NCI-H2196 (cell line): ENCODE data around the gene ARID1B.
A peak's percentile ranks its signal among the peaks of the same experiment; 100 is the strongest.

Experiments
- DNase-seq: peaks from one replicate; lab custom pipeline; 2025; ENCODE audit not compliant: unreplicated experiment; lab: John Stamatoyannopoulos, UW

The ARID1B gene

GRCh38 chr6:157013649-157014304, 236.6 kb downstream of the ARID1B start:
- no peak for DNase-seq

- DNase-seq = no peak
Observed at GRCh38 chr6:157014871-157015270, 237.7 kb downstream of the ARID1B start.

- DNase-seq = no peak
Observed at GRCh38 chr6:157017022-157017421, 239.8 kb downstream of the ARID1B start.

GRCh38 chr6:157017861-157018260, 240.7 kb downstream of the ARID1B start:
- no peak for DNase-seq

- DNase-seq = no peak
Observed at GRCh38 chr6:157019115-157019641, 242.0 kb downstream of the ARID1B start.

- DNase-seq = no peak
Observed at GRCh38 chr6:157019733-157020132, 242.6 kb downstream of the ARID1B start.

- DNase-seq = no peak
Observed at GRCh38 chr6:157020398-157020797, 243.2 kb downstream of the ARID1B start.

GRCh38 chr6:157020881-157021343, 243.7 kb downstream of the ARID1B start:
- DNase-seq = no peak

GRCh38 chr6:157021344-157021992, 244.3 kb downstream of the ARID1B start:
- DNase-seq = peak; percentile 66

GRCh38 chr6:157021993-157022740, 245.0 kb downstream of the ARID1B start:
- peak; percentile 60 for DNase-seq

- DNase-seq = no peak
Observed at GRCh38 chr6:157023958-157024357, 246.8 kb downstream of the ARID1B start.

- DNase-seq = no peak
Observed at GRCh38 chr6:157024745-157025144, 247.6 kb downstream of the ARID1B start.

GRCh38 chr6:157025437-157025836, 248.3 kb downstream of the ARID1B start:
- no peak for DNase-seq

GRCh38 chr6:157029980-157030690, 253.0 kb downstream of the ARID1B start:
- no peak for DNase-seq

GRCh38 chr6:157030755-157031154, 253.6 kb downstream of the ARID1B start:
- DNase-seq = no peak

GRCh38 chr6:157032923-157033322, 255.7 kb downstream of the ARID1B start:
- DNase-seq = no peak

GRCh38 chr6:157033428-157034140, 256.4 kb downstream of the ARID1B start:
- DNase-seq = no peak

- DNase-seq = peak; percentile 13
Observed at GRCh38 chr6:157034436-157035230, 257.5 kb downstream of the ARID1B start.

- no peak for DNase-seq
Observed at GRCh38 chr6:157035546-157035945, 258.4 kb downstream of the ARID1B start.
